Right ventricle myocardium inferior (tissue), 1 donor: ENCODE data around the gene EIF3CL. TPM values are rescaled to one million over a fixed set of nuclear protein-coding genes. Genes with fewer than 3 reads are reported as not detected.
"Not testable (repeated sequence)": the region's sequence is repeated elsewhere in the genome, so short reads cannot be mapped to it uniquely, and the experiment has no call there.

Experiments used
- ATAC-seq: fragments of 200-7000 bp; cut with Tn5 transposase; one replicate; pipeline ENCODE4 v1.9.1; 2020; ENCODE audit warnings: mild to moderate bottlenecking, moderate library complexity
- DNase-seq: peaks from one replicate; pipeline ENCODE4 v3.0.0; 2021; ENCODE audit errors: missing footprints
- intact Hi-C: fragments of 100-400 bp; cut with DNase I; formaldehyde crosslinking; loops from one replicate; pipeline ENCODE4 v1.11.0; 2022
- microRNA-seq: library from miRNA; unstranded; fragments of <30 nt; microRNA quantifications from one replicate; pipeline ENCODE4 v1.2.0, GENCODE V29; 2020
- total RNA-seq: library from RNA; stranded (reverse); fragmentation: NEBNext Ultra II Directional; extraction: Animal tissue kit (Norgen Biotek cat#: 25700); gene quantifications from one replicate; pipeline ENCODE4 v1.2.1, GENCODE V29; 2021
- donor health status: DM: no; HTN: yes; CAD: no; lungs with severe emphysema.

Gene EIF3CL
- total RNA-seq, 1 donor from 2014 or later, result 23.0 TPM

DNA sequence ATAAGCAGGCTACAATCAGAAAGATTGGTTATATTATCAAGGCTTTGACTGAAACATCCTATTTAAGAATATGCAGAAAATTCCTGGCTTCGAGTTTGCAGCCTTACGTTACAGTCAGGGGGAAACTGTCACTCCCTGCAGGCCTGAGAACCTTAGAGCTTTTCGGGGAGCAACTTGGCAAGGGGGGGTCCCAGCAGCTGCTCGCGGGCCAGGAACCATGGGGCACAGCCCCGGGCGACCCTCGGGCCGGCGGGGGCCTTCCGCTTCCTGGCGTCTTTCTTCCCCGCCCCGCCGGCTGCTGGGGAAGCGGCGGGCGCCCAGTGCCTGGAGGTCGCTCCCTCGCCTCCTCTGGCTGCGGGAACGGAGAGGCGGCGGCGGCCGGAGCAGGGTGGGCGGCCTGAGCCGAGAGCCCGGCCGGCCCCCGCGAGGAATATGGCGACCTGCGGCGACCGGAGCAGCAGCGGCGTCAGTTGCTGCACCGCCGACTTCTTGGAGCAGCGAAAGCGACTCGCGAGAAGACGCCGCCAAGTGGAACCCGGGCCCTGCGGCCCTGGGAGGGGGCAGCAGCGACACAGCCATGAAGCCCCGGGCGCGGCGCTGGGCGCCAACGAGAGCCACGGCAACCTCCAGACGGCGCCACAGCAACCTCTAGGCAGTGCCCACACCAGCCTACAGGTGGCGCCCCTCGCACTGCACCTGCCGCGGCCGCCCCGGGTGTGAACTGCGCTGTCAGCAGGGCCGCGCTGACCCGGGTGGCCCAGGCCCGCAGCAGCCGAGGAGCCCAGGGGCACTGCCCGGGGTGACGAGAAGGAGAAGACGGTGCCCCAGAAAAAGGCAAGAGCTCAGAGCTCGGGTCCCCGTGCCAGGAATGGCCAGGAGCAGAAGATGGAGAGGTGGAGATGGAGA lies 39.1 kb downstream of the EIF3CL start:
- DNase-seq, intact Hi-C loops: not testable (repeated sequence)
- peak; percentile 97 for ATAC-seq

GRCh38 chr16:28363408-28363807 lies 40.2 kb downstream of the EIF3CL start, which contains the start of gene NPIPB6:
Gene NPIPB6, minus strand, starts transcription at chr16:28363508. Its CDS starts 686 bp downstream, at chr16:28362822.
- ATAC-seq, intact Hi-C loops, DNase-seq: not testable (repeated sequence)

DNA sequence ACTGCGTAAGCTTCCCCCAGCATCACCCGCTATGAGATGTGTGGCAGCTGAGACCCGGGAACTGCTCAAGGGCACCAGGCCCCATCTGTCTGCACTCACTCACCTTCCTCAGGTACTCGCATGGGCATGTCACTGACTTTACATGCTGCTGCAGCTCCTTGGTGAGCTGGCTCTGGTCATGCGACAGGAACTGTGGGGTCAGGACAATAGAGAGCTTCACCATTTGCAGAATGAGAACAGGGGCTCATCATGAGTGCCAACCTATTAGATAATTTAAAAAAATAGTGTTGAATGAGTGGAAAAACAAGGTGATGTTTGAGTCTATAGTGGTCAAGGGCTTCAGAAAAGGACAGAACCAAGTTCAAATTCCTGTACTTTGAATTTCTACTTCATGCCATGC lies 41.0 kb downstream of the EIF3CL start:
- ATAC-seq, intact Hi-C loops, DNase-seq: not testable (repeated sequence)

- intact Hi-C loops, ATAC-seq, DNase-seq: not testable (repeated sequence)
Measured at GRCh38 chr16:28338230-28338629, 65.4 kb downstream of the EIF3CL start.

DNA sequence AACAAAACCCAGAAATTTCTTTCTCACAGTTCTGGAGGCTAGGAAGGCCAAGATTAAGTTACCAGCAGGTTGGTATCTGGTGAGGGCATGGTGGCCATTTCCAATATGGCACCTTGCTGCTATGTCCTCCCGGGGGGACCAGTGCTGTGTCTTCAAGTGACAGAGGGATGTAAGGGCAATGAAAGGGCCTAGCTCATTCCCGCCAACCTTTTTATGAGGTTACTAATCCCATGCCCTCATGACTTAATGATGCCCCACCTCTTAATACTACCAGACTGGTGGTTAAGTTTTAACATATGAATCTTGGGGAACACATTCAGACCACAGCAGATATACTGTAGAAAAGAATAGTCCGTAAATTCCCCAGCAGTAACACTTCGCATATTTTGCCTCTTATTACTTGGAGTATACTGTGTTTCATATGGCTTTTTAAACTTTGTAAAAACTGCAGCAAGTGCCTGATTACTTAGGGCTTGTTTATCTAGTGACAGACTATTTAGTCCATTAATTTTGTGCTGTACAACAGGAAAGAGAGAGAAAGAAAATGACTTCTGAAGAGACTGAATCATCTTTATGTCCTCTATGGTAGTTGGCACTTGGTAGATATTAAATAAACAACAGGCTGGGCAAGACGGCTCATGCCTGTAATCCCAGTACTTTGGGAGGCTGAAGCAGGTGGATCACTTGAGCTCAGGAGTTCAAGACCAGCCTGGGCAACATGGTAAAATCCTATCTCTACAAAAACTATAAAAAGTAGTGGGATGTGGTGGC lies 66.5 kb downstream of the EIF3CL start:
- DNase-seq, intact Hi-C loops, ATAC-seq: not testable (repeated sequence)

DNA sequence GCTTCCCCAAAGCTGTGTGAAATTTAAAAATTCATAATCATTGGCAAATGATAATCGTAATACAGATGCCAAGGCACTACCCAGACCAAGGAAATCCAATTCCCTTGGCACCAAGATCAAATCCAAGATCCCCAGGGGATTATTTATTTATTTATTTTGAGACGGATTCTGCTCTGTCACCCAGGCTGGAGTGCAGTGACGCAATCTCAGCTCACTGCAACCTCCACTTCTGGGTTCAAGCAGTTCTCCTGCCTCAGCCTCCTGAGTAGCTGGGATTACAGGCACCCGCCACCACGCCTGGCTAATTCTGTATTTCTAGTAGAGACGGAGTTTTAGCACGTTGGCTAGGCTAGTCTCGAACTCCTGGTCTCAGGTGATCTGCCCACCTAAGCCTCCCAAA lies 68.0 kb downstream of the EIF3CL start:
- intact Hi-C loops, DNase-seq, ATAC-seq: not testable (repeated sequence)

- DNase-seq, intact Hi-C loops: not testable (repeated sequence)
Measured at GRCh38 chr16:28332632-28333031, 71.0 kb downstream of the EIF3CL start.

DNA sequence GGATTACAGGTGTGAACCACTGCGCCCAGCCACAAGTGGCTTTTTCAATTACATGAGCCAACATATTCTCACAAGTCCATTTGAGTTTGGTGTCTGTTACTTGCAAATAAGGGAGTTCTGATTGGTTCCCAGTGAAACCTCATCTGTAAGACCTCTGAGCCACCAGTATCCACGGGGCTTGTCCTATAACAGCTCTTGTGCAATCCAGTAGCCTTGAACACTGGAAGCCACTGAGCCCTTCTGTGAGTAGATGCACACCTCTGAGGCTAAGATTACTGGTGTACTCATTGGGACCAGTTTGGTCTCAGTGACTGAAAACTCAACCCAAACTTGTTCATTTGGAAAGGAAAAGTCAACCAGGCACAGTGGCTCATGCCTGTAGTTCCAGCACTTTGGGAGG lies 72.7 kb downstream of the EIF3CL start:
- ATAC-seq, intact Hi-C loops, DNase-seq: not testable (repeated sequence)

More at GRCh38 chr16:28332632-28333031, 71.0 kb downstream of the EIF3CL start:
- ATAC-seq, result not testable (repeated sequence)

DNA sequence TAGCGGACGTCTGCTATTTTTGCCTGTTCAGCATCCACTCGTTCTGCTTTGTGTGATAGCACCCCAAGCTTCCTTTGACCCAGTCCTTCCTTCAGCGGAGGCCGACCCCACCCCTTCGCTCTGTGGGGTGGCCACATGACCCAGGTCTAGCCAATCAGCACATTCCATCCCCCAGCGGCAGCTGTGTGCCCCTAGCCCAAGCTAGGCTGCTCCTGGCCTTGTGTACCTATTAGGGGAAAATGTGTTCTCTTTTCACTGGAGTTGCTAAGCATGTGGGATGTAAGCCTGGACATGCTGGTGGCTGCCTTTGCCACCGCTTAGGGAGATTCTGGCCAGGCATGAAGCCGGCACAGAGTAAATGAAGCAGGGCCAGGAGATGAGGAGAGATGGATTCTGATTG lies 73.4 kb downstream of the EIF3CL start:
- DNase-seq, intact Hi-C loops, ATAC-seq: not testable (repeated sequence)

Small RNAs within 50 kb of the gene (microRNA-seq; reads per million reads assigned to microRNA genes)
- not detected for gene MIR6862-1

Other genes starting within 250 kb of the EIF3CL start
- gene XPO6, start 191.9 kb downstream of the EIF3CL start, total RNA-seq, result 30.4 TPM
- gene SBK1, start 111.3 kb downstream of the EIF3CL start, total RNA-seq, result 1.4 TPM
- 0.73 TPM for gene NPIPB6, start 40.3 kb downstream of the EIF3CL start, total RNA-seq
- gene NPIPB7, start 68.5 kb upstream of the EIF3CL start, total RNA-seq, result not detected
- gene CLN3, start 88.2 kb upstream of the EIF3CL start, total RNA-seq, result 14.8 TPM
- 0.51 TPM for gene APOBR, start 90.8 kb upstream of the EIF3CL start, total RNA-seq
- not detected for gene IL27, start 103.0 kb upstream of the EIF3CL start, total RNA-seq
- gene NUPR1, start 135.1 kb upstream of the EIF3CL start, total RNA-seq, result 49.6 TPM
- 20.2 TPM for gene SGF29, start 150.1 kb upstream of the EIF3CL start, total RNA-seq
- gene SULT1A2, start 193.2 kb upstream of the EIF3CL start, total RNA-seq, result 1.8 TPM
- 14.8 TPM for gene SULT1A1, start 206.2 kb upstream of the EIF3CL start, total RNA-seq
- not detected for gene NPIPB8, start 234.2 kb upstream of the EIF3CL start, total RNA-seq